ENCODE data around the gene GPAM.
"Not testable (repeated sequence)": the region's sequence is repeated elsewhere in the genome, so short reads cannot be mapped to it uniquely, and the experiment has no call there.

Gene GPAM

DNA sequence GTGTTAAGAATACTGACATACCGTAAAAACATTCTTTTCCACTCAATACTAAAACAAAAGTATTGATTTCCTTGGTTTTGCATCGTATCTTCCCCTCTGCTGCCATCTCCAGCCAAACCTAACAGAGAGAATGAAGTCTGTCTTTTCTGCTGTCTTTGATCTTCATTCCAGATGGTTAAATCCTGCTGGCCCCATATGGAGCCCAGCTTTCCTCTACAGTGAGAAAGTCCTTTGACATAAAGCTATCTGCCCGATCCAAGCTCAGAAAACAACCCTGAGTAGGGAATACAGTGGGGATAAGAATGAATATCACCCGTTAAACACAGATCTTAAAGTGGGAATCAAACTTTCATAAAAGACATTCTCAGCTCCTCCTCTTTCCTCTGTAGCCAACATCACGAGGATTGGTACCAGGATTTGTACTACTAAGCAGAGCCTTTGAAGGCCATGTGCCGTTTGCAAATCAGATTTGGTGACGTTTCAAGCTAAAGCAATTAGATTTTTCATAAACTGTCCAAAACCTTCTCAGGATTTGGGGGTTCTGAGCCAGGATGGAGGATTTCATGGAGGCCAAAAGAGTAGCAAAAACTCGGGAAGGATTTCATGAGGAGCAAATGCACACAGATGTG, 30.8 kb upstream of the GPAM start:
- no peak for DNase-seq

DNA sequence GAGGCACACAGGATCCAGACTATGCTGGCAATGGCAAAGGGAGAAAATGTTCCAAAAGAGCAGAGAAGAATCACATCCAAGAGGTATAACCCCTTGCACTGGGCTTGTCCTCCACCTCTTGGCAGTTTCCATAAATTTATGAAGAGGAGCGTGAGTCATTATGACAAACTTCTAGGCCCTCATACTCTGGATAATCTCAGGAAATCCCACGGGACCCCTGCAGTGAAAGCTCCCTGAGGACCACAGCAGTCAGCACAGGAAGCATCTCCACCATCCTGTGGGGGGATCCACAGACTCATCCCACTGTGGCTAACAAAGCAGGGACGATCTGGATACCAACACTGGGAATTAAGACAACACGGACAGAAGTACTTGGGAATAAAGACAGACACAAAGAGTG, 30.3 kb upstream of the GPAM start:
- no peak for DNase-seq

DNA sequence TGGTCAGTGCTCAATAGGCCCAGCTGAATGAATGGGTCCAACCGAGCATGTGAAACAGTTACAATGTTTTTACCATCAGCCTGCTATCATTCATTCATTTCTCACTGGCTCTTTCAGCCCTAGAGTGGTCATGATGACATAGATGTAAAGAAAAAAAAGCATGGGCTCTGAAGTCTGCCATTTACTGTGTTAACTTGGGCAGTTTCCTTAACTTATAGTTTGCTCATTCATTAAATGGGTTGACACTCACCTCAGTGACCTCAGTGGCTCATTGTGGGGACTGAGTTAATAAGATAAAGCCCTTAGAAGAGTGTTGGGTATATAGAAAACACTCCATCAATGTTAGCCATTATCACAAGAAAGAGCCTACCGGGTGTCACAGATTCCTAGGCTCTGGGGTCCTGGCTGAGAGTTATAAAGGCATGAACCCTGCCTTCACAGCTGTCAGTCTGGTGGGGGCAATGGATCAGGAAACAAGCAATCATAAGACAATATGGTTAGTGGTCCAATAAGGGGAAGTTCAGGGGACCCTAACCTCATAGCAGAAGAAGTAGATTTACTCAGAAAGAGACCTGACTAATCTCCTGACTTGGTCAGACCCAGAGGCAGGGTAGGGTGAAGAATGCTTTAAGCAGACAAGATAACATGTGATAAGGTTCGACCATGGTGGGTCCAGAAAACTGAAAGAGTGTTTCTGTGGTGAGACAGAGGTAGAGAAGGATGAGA, 29.7 kb upstream of the GPAM start:
- DNase-seq: no peak

DNA sequence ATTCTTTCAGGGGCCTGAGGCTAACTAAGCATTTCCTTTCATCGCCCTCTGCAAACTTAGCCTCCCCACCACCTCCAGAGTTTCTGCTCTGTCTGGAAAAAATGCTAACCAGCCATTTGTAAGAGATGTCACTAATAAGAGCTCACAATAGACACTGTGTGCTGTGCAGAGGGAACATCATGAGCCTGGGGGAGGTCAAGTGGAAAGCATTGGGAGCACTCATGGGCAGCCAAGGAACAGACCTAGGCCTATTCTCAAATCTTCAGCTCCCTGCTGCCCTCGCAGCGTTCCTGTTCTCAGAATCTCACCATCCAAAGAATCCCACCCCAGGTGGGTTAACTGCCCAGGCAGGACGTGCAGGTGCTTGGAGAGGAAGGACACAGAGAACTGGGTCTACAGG, 27.1 kb upstream of the GPAM start:
- DNase-seq: no peak

DNA sequence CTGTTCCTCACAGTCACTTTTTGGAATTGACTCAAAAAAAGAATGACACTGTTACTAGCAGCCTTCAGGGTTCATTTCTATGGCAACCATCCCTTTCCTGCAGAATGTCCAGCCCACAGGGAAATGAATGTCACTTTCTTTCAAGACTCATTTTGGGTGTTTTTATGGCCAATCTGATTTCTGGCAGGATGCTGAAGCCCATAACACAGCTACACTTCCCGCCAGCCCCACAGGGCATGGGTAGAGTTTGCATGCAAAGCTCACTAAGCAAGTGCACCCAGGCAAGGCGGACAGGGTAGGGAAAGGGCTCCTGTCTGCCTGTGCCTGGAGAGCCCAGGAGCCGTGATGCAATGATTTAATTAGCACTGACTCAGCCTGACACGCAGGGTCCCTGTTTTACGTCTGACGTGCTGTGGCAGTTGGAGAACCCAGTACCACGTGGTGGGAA, 26.1 kb upstream of the GPAM start:
- DNase-seq: no peak

DNA sequence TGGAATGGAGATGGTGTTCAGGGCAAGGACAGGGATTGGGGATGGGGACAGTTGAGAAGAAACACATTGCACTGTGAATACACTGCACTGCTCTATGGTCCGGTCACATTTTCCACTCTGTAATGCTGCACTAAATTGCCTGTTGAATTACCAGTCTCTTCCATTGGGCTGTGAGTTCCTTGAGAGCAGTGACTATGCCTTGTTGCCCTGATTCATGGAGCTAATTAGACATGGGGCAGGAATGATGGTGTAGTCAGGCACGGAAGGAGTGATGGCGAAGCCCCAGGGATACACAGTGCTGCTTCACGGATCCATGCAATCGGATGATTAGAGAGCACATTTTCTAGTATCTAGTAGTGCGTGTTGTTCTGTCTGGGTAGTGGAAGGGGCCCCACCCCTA, 25.4 kb upstream of the GPAM start:
- no peak for DNase-seq

DNA sequence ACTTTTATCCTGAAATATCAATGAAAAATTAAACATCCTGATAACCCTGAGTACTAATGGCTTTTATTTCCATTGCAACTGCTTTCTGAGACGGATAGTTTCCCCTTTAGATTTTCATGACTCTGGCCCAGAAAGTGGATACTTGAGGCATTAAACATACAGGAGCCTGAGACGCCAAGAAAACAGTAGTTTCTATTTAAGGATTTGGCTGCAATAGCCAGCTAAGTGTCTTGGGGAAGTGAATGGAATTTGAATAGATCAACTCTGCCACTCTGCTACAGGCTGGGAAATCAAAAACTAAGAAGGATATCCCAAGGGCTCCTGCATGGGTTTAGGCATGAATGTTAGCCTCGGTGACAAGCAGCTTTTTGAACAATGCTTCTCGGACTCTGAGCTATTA, 24.7 kb upstream of the GPAM start:
- DNase-seq: no peak

DNA sequence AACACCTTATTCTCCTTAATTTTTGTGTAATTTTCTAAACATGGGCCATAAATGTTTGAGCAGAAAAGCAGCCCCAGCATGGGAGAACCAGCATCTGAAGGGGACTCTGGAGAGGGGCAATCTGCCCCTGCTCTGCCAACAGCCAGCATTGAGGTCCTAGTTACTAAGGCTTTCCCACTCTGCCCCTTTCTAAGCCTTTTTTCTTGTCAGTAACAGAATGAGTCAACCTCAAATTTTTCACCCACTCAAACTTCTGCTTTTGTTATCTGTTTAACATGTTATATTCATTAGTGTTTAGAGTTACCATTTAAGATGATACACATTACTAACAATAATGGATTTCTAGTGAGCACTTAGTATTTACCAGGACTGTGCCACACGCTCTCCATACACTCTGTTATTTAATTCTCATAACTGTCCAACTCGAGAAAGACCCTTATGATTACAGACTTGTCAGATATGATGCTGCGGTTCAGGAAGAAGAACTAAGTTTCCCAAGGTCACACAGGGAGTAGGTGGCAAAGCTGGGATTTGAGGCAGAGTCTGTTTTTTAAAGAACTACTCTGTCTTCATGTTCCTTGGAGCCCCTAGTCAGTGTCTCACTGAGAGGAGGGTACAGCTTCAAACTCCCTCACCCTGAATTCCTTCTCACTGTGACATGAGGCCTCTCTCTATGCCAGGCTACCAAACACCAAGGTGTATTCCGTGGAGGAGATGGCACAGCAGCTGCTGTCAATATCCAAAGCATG, 19.9 kb upstream of the GPAM start:
- no peak for DNase-seq

DNA sequence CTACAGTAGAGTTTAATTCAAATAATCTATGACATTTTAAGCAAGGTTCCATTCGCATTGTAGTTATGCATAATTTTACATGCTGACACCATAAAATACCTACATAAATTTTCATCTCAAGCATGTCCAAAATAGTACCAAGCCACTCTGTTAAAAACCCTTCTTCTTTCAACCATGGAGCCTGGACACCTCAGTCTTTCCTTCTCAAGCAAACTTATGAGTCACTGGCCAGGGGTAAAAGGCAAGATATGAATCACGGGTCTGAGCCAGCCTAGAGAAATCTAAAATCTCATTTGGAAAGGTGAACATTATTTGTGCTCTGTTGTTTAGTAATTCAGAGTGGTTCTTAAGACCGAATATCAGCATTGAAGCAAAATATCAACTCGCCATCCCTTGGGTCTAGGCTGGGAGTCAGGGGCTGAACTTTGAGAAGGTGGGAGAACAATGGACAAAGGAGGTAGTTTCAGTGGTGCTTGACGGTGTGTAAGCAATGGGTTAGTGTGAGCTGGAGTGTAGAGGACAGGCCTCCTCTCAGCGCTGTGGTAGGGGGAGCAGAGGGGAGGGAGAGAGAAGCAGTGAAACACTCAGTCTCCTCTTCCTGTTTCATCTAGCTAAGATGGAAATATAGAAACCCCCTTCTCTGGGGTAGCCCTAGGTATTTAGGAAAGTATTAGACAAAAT, 19.1 kb upstream of the GPAM start:
- DNase-seq: no peak

DNA sequence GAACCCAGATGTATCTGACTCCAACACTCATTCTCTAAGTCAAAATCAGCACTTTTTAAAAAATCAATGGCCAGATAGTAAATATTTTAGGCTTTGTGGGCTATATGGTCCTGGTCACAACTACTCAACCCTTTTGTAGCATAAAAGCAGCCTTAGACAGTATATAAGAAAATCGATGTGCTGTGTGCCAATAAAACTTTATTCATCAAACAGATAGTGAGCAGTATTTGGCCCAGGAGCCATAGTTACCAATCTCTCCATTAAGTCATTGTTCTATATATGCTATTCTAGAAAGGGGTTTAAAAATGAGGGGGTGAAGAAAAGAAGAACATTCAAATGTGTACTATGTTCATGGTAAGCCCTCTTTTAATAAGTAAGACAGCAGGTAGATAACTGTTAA, 18.5 kb upstream of the GPAM start:
- no peak for DNase-seq

DNA sequence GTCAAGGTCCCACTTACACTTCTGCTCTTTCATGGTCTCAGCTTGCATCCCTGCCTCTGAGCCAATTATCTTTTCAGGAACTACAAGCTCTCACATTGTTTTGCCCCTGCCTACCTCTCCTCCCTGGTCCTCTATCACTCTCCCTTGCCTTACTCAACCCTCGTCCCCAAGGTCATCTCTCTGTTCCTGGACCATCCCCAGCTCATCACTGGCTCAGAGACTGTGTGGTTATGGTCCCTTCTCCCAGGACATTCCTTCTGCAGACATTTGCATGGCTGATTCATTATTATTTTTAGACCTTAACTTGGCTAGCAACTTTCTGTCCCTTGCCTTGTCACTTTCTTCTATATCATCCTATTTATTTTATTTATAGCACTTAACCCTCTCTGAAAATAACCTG, 17.8 kb upstream of the GPAM start:
- no peak for DNase-seq

DNA sequence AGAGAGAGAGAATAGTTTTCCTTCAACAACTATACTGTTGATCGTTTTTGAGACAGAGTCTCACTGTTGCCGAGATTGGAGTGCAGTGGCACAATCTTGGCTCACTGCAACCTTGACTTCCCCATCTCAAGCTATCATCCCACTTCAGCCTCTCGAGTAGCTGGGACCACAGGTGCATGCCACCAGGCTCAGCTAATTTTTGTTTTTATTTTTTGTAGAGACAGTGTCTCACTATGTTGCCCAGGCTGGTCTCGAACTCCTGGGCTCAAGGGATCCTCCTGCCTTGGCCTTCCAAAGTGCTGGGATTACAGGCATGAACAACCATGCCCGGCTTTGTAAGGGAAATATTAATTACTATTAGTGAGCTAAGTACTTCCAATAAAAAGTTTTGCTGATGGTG, 16.7 kb upstream of the GPAM start:
- DNase-seq: not testable (repeated sequence)

DNA sequence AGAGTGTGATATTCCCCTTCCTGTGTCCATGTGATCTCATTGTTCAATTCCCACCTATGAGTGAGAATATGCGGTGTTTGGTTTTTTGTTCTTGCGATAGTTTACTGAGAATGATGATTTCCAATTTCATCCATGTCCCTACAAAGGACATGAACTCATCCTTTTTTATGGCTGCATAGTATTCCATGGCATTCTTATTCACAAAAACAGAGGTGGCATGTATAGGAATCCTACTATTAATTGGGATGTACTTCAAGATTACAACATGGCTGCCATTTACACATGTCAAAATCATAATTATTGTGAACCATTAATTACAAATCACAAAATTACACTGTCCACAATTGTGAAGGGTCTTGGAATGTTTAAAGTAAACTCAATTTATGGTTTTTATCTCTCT, 14.1 kb upstream of the GPAM start:
- not testable (repeated sequence) for DNase-seq

DNA sequence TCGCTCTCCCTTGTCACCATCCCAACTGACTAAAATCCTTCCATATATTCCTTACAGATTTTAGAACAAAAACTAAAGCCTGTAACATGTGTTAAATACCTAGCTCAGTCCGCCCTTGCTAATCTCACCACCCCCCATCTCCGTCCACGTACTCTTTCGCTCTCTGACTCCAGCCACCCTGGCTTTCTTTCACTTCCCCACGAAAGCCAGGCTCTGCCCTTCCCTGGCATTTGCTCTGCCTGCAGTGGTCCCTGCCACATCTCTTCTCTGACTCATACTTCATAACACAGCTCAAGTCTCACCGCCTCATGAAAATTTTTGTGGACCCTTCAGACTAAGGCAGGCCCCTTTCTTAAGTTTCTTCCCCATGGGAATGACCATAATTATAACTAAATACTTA, 11.7 kb upstream of the GPAM start:
- no peak for DNase-seq

DNA sequence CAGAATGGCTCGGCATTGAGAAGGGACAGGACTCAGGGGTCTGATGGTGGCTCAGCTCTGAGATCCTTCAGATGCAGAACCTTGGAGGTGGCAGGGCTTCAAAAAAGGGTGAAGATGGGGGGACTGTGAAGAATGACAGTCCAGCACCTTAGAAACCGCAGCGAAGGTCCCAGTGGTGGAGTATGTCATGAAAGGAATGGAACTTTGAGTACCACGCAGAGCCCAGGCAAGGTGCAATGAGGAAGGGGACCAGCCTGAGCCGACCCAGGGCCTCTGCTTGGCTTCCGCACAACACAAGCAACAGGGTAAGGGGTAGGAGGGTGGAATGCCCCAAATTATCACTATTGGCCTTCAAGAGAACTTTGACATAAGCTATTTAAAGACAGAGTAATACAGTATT, 8.2 kb upstream of the GPAM start:
- DNase-seq: no peak

DNA sequence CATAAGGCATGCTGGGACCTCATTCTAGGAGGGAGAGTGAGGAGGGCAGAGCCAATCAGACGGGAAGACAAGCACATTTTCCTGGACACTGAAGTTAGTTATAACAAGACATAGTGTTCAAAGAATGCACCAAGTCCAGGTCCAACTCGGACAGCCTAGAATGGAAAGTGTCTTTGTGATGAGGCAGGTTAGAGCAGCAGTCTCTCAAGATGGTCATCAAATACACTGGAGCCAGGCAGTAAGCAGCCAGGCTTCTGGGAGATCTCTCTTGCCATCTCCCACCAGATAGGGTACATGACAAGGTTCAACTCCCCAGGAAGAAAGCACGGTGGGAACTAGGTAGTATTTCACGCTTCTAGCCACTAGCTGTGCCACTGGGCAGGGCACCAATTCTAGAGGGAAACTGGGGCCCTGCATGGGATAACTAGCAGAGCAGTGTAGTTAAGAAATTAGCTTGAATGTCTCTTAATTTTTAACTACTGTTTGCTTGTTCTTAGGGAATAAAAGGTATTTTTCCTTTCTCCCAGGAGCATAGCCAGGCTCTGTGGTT, 7.6 kb upstream of the GPAM start:
- DNase-seq: no peak

DNA sequence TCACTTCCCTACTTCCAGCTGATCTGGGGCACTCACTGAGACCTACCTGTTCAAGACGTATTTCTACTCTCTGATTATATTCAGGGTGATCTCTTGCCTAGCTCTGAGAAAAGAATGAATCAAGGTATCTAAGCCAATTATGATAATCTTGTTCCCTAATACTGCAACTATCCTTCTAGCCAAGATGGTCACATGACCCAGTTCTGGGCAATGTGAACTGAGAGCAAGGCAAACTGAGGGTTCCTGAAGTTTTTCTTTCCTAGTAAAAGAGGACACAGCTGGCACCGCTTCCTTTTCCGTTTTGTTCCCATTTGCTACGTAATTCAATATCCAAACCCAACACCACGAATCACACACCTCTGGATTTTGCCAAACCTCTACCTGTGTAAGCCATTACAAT, 5.9 kb upstream of the GPAM start:
- no peak for DNase-seq

DNA sequence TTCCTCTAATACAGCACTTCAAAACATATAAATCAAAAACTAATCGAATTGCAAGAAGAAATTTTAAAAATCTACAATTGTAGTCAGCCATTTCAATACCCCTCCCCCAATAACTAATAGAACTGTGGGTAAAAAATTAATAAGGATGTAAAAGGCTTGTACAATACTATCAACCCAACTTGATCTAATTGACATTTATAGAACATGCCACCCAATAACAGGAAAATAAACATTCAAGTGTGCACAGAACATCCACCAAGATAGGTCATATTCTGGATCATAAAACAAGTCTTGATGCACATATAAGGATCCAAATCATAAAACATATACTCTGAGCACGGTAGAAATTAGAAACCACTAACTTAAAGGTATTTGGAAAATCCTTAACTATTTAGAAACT, 4.0 kb upstream of the GPAM start:
- no peak for DNase-seq

DNA sequence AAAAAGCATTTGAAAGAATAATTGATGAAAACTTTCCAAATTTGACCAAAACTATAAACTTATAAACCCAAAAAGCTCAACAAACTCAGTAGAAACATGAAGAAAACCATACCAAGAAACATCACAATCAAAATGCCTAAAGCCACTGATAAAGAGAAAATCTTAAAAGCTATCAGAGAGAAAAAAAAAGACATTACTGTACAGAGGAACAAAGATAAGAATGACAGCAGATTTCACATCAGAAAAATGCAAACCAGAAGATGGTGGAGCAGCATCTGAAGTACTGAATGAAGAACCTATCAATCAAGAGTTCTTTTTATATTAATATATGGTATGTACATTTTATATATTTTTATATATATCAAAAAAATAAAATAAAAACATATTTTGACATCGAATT, 2.4 kb upstream of the GPAM start:
- no peak for DNase-seq

DNA sequence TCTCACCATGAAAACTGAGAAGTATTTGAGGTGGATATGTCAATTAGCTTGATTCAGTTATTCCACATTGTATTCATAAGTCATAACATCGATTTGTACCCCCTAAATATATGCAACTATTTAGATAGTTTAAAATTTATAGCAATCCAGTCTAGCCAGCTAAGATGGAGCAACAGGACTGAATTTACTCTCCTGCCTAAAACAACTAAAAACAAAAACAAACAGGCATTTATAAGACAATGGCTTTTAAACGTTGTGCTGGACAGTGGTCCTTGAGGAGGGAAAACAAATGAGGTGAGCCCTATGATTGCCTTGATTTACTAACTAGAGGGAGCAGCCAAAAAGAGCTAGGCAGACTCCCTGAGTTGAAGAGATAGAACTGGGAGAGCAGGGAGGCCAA, 814 bp upstream of the GPAM start:
- no peak for DNase-seq

DNA sequence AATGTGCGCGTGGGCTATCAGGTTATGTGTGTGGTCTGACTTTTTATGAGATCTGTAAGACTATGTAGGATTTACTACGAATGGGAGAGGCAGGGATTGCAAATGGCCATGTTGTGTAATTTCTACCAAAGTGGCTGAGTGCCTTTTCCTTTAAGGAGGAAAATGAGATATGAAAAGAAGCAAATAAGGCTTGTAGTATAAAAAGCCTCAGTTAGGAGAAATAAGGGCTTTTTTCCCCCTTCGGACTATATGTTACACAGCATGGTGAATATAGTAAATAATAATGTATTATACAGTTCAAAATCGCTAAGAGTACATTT, 447 bp upstream of the GPAM start:
- no peak for DNase-seq

DNA sequence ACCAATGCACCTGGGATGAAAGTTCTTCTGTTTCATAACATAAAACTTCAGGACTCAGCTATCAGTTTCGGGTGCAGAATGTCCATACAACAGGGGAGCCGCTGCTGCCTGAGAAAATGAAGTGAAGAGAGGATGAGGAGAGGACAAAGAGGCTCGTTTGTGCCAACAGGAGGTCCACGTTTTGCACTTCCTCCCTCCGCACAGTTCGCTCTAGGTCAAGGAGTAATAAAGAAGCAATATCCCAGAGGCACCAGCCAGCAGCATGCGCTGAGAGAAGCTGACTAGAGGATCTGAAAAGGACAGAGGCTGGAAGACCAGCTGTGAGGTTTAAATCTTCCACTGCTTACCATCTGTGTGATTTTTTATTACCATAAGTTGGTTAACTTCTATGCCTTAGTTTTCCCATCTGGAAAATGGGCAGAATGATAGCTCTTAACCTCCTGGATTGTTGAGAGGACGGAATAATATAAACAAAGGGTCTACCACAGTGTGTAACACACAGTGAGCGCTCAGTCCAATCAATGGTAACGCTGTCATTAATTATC, 709 bp downstream of the GPAM start:
- DNase-seq: no peak

DNA sequence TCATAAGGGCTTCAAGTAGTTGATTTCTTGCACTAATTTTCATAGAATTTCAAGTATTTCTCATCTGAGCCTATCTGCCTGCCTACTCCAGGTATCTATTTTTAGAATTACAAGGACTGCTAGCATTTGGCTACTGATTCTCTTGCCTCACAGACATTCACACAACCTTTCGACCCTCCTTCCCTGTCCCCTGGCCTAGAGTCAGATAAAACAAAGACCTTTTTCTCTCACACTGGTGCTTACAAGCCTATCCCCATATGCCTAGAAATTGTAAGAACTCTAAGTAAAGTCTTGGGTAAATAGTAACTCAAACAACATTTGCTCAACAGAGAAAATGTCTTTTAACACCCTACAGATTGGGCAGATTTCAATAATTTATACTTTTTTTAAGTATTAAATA, 6.3 kb downstream of the GPAM start:
- DNase-seq: no peak
